Lower leg skin (tissue), 4 donors: ENCODE measurements around the gene RASAL3. TPM values are rescaled to one million over a fixed set of nuclear protein-coding genes. Genes with fewer than 3 reads are reported as not detected.

ENCODE experiments used
- DNase-seq, 2 donors: peaks; one replicate each; pipeline ENCODE4 v3.0.0-alpha.2; 2019; ENCODE audit warnings: low spot score in 2 of 2
- H3K4me3 ChIP-seq: fragments of 200-600 bp; sonication (generic); 2 replicates; pipeline ENCODE4 v1.5.1; 2017; ENCODE audit warnings: mild to moderate bottlenecking, low read depth; ENCODE audit not compliant: poor library complexity, severe bottlenecking
- CTCF ChIP-seq, 3 donors: fragments of 450-650 bp; IDR thresholded peaks; one replicate each; pipeline ENCODE4 v1.5.1; 2016; ENCODE audit warnings: antibody characterized with exemption in 3 of 3, mild to moderate bottlenecking in 3 of 3, moderate library complexity in 2 of 3
- POLR2A ChIP-seq, 2 donors: fragments of 450-650 bp; IDR thresholded peaks; one replicate each; pipeline ENCODE4 v1.6.1; 2016 to 2017; ENCODE audit warnings: antibody characterized with exemption in 2 of 2, mild to moderate bottlenecking in 1 of 2, moderate library complexity in 1 of 2
- WGBS, 2 donors: methylation state at CpG; one replicate each; pipeline ENCODE4 v1.1.5; 2018; 5-methylcytosine and 5-hydroxymethylcytosine counted together
- intact Hi-C: fragments of 100-400 bp; cut with DNase I; formaldehyde crosslinking; loops from one replicate; pipeline ENCODE4 v1.15.0; 2023; ENCODE audit warnings: low total_unique reads
- total RNA-seq, 4 donors: library from RNA; depleted of rRNA; stranded (reverse); fragments of >200 nt; gene quantifications; one replicate each; pipeline ENCODE4 v1.1.0, GENCODE V29; 2016

Gene RASAL3
- total RNA-seq, 4 donors from 2014 or later: 0.17 to 2.1 (median 1.5) TPM

- intact Hi-C loops: no loop called here
- 79 to 80% methylated on average over 21 to 25 of the region's 25 CpGs for WGBS, 2 donors
- no peak overlapping the region for H3K4me3 ChIP-seq
- TF ChIP-seq POLR2A (IDR thresholded peaks at IDR 0.05) (no peak), CTCF (IDR thresholded peaks at IDR 0.05) (no peak)
- DNase-seq: no peak
These were observed 25.1 kb downstream of the RASAL3 start for GRCh38 chr19:15439078-15439799.

- intact Hi-C loops: no loop called here
- WGBS, 2 donors: 90 to 97% methylated on average over 20 to 26 of the region's 27 CpGs
These were observed 25.8 kb downstream of the RASAL3 start for GRCh38 chr19:15438577-15438976.

GRCh38 chr19:15438124-15438496 is 26.2 kb downstream of the RASAL3 start:
- 77 to 88% methylated on average over 2 of the region's 2 CpGs for WGBS, 2 donors
- DNase-seq: no peak
- TF ChIP-seq POLR2A (IDR thresholded peaks at IDR 0.05) (no peak), CTCF (IDR thresholded peaks at IDR 0.05) (no peak)
- H3K4me3 ChIP-seq: no peak overlapping the region
- intact Hi-C loops: no loop called here

More at GRCh38 chr19:15438577-15438976, 25.8 kb downstream of the RASAL3 start:
- no peak overlapping the region for H3K4me3 ChIP-seq
- TF ChIP-seq POLR2A (IDR thresholded peaks at IDR 0.05) (no peak), CTCF (IDR thresholded peaks at IDR 0.05) (no peak)
- DNase-seq: no peak

- no peak for TF ChIP-seq CTCF (IDR thresholded peaks at IDR 0.05)
- no peak for TF ChIP-seq POLR2A (IDR thresholded peaks at IDR 0.05)
- no peak for DNase-seq
- intact Hi-C loops: no loop called here
- WGBS, 2 donors: 67 to 74% methylated on average over 10 of the region's 10 CpGs
- H3K4me3 ChIP-seq: no peak overlapping the region
These were observed 26.8 kb downstream of the RASAL3 start for GRCh38 chr19:15437355-15438123.

- TF ChIP-seq POLR2A (IDR thresholded peaks at IDR 0.05) (no peak), CTCF (IDR thresholded peaks at IDR 0.05) (no peak)
- intact Hi-C loops: no loop called here
- WGBS, 2 donors: 90 to 91% methylated on average over 11 to 15 of the region's 15 CpGs
- H3K4me3 ChIP-seq: no peak overlapping the region
- DNase-seq: no peak
These were observed 27.6 kb downstream of the RASAL3 start for GRCh38 chr19:15436826-15437110.
